ENCODE results near the gene ADAMTS6.

Gene ADAMTS6

GRCh38 chr5:65264420-65264819, 217.3 kb downstream of the ADAMTS6 start:
- in situ Hi-C loops (cut with HindIII; ENCODE audit: low sequenced_read_pairs), result loop anchor here (25.0 kb wide), 1 partner anchor 452 kb away; no protein-coding TSS in a partner anchor
- TF ChIP-seq, protein P1, sequence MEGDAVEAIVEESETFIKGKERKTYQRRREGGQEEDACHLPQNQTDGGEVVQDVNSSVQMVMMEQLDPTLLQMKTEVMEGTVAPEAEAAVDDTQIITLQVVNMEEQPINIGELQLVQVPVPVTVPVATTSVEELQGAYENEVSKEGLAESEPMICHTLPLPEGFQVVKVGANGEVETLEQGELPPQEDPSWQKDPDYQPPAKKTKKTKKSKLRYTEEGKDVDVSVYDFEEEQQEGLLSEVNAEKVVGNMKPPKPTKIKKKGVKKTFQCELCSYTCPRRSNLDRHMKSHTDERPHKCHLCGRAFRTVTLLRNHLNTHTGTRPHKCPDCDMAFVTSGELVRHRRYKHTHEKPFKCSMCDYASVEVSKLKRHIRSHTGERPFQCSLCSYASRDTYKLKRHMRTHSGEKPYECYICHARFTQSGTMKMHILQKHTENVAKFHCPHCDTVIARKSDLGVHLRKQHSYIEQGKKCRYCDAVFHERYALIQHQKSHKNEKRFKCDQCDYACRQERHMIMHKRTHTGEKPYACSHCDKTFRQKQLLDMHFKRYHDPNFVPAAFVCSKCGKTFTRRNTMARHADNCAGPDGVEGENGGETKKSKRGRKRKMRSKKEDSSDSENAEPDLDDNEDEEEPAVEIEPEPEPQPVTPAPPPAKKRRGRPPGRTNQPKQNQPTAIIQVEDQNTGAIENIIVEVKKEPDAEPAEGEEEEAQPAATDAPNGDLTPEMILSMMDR (IDR thresholded peaks at IDR 0.05; ENCODE audit: low read depth, low read length, missing control alignments), result no peak
- DNase-seq (ENCODE audit: low read depth), result no peak
- no peak overlapping the region for H3K4me3 ChIP-seq (ENCODE audit: low read depth, low read length)

GRCh38 chr5:65263321-65263720, 218.4 kb downstream of the ADAMTS6 start:
- TF ChIP-seq, protein P1 (IDR thresholded peaks at IDR 0.05; ENCODE audit: low read depth, low read length, missing control alignments), result no peak
- H3K4me3 ChIP-seq (ENCODE audit: low read depth, low read length), result no peak overlapping the region
- in situ Hi-C loops (cut with HindIII; ENCODE audit: low sequenced_read_pairs), result loop anchor here (25.0 kb wide), 1 partner anchor 451 kb away; no protein-coding TSS in a partner anchor
- peak; percentile 12 for DNase-seq (ENCODE audit: low read depth)

- DNase-seq (ENCODE audit: low read depth), result peak; percentile 94
- no peak overlapping the region for H3K4me3 ChIP-seq (ENCODE audit: low read depth, low read length)
- TF ChIP-seq, protein P1 (IDR thresholded peaks at IDR 0.05; ENCODE audit: low read depth, low read length, missing control alignments), result no peak
- in situ Hi-C loops (cut with HindIII; ENCODE audit: low sequenced_read_pairs), result loop anchor here (25.0 kb wide), 1 partner anchor 450 kb away; no protein-coding TSS in a partner anchor
Observed at GRCh38 chr5:65262649-65263059, 219.1 kb downstream of the ADAMTS6 start.

- in situ Hi-C loops (cut with HindIII; ENCODE audit: low sequenced_read_pairs), result loop anchor here (25.0 kb wide), 1 partner anchor 450 kb away; no protein-coding TSS in a partner anchor
- no peak for DNase-seq (ENCODE audit: low read depth)
- TF ChIP-seq, protein P1 (IDR thresholded peaks at IDR 0.05; ENCODE audit: low read depth, low read length, missing control alignments), result no peak
- no peak overlapping the region for H3K4me3 ChIP-seq (ENCODE audit: low read depth, low read length)
Observed at GRCh38 chr5:65262096-65262495, 219.6 kb downstream of the ADAMTS6 start.

- DNase-seq (ENCODE audit: low read depth), result no peak
- TF ChIP-seq, protein P1 (IDR thresholded peaks at IDR 0.05; ENCODE audit: low read depth, low read length, missing control alignments), result no peak
- in situ Hi-C loops (cut with HindIII; ENCODE audit: low sequenced_read_pairs), result loop anchor here (25.0 kb wide), 1 partner anchor 449 kb away; no protein-coding TSS in a partner anchor
- H3K4me3 ChIP-seq (ENCODE audit: low read depth, low read length), result no peak overlapping the region
Observed at GRCh38 chr5:65261499-65261898, 220.2 kb downstream of the ADAMTS6 start.

DNA sequence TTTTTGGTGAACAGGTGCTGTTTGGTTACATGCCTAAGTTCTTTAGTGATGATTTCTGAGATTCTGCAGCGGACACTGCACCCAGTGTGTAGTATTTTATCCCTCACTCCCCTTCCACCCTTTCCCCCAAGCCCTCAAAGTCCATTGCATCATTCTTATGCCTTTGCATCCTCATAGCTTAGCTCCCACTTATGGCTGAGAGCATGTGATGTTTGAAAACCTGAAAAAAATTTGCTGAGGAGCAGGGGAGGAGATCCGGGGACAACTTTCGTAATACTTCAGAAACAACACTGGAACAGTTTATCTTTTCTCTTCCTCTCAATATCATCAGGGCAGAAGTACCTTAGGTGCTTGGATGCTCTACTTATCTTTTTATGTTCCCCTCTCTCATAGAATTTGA, 226.4 kb downstream of the ADAMTS6 start:
- in situ Hi-C loops (cut with HindIII; ENCODE audit: low sequenced_read_pairs), result loop anchor here (25.0 kb wide), 1 partner anchor 443 kb away; no protein-coding TSS in a partner anchor
- TF ChIP-seq, protein P1 (IDR thresholded peaks at IDR 0.05; ENCODE audit: low read depth, low read length, missing control alignments), result no peak
- no peak for DNase-seq (ENCODE audit: low read depth)

More for the DNA sequence above, 226.4 kb downstream of the ADAMTS6 start:
- no peak overlapping the region for H3K4me3 ChIP-seq (ENCODE audit: low read depth, low read length)

Data from astrocyte of the cerebellum (primary cell).